H1 (cell line): ENCODE measurements around the gene NUP88. TPM values are rescaled to one million over a fixed set of nuclear protein-coding genes. Genes with fewer than 3 reads are reported as not detected.

ENCODE experiments used
- CTCF ChIA-PET: fragments of 300-600 bp; sonication (Branson Sonifier 250); formaldehyde crosslinking; loops from one replicate; lab custom pipeline; 2021; ENCODE audit not compliant: partially characterized antibody; lab: Charles Lee
- POLR2A ChIA-PET: fragments of 300-600 bp; sonication (Branson Sonifier 250); formaldehyde crosslinking; loops from one replicate; lab custom pipeline; 2021; ENCODE audit warnings: inconsistent platforms; ENCODE audit not compliant: partially characterized antibody; lab: Charles Lee
- DNase-seq, 2 experiments: peaks; one replicate each; pipeline versions ENCODE4 v3.0.0 to v3.0.0-alpha.2; 2010 to 2022; ENCODE audit warnings: low spot score in 2 of 2, low read depth in 1 of 2, mixed read lengths in 1 of 2
- FAIRE-seq: peaks from 2 replicates; lab custom pipeline; 2011; peaks lifted over from hg19 to GRCh38; lab: Jason Lieb, UNC
- H2AFZ ChIP-seq: 2 replicates; pipeline ENCODE4 v1.8.1; 2012; ENCODE audit warnings: low read length, inconsistent platforms
- H2AK5ac ChIP-seq: 2 replicates; pipeline ENCODE4 v1.6.1; 2013; ENCODE audit warnings: low read depth, low read length
- H2BK120ac ChIP-seq: replicated peaks from 2 replicates; pipeline ENCODE3; 2013; ENCODE audit warnings: low read depth, low read length, inconsistent platforms
- H2BK12ac ChIP-seq: 2 replicates; pipeline ENCODE4 v1.6.1; 2013; ENCODE audit warnings: low read depth, low read length
- H2BK15ac ChIP-seq: 2 replicates; pipeline ENCODE4 v1.6.1; 2013; ENCODE audit warnings: low read length
- H2BK20ac ChIP-seq: 2 replicates; pipeline ENCODE4 v1.6.1; 2013; ENCODE audit warnings: low read length
- H2BK5ac ChIP-seq: 2 replicates; pipeline ENCODE4 v1.6.1; 2013; ENCODE audit warnings: low read depth, low read length
- H3K14ac ChIP-seq: 2 replicates; pipeline ENCODE4 v1.6.1; 2013; ENCODE audit warnings: inconsistent platforms; ENCODE audit not compliant: insufficient read length
- H3K18ac ChIP-seq: 2 replicates; pipeline ENCODE4 v1.6.1; 2013; ENCODE audit warnings: low read length; ENCODE audit errors: extremely low read depth
- H3K23ac ChIP-seq: 2 replicates; pipeline ENCODE4 v1.6.1; 2013; ENCODE audit warnings: inconsistent platforms; ENCODE audit not compliant: insufficient read length
- H3K23me2 ChIP-seq: 2 replicates; pipeline ENCODE4 v1.6.1; 2013; ENCODE audit warnings: low read depth, low read length
- H3K27ac ChIP-seq: 2 replicates; pipeline ENCODE4 v1.6.1; 2011; ENCODE audit warnings: low read depth, low read length, inconsistent platforms
- H3K27me3 ChIP-seq, 4 experiments: replicated peaks in 1 of 4; 1 replicate in 1 of 4; 2 replicates in 3 of 4; pipeline versions ENCODE4 v1.6.1 to v1.8.1; 2011 to 2013; ENCODE audit warnings: low read length in 3 of 4, mild to moderate bottlenecking in 3 of 4, inconsistent platforms in 2 of 4, mixed read lengths in 2 of 4, moderate library complexity in 1 of 4; ENCODE audit not compliant: control insufficient read depth in 3 of 4, insufficient read depth in 3 of 4; ENCODE audit errors: extremely low read depth in 1 of 4
- H3K36me3 ChIP-seq, 4 experiments: 2 replicates each; pipeline versions ENCODE4 v1.6.1 to v1.8.1; 2011 to 2013; ENCODE audit warnings: mild to moderate bottlenecking in 4 of 4, low read length in 3 of 4, moderate library complexity in 2 of 4, control low read depth in 1 of 4, inconsistent platforms in 1 of 4; ENCODE audit not compliant: insufficient read depth in 4 of 4, control insufficient read depth in 2 of 4
- H3K4ac ChIP-seq: replicated peaks from 2 replicates; pipeline ENCODE3; 2013; ENCODE audit warnings: low read length, low read depth, mixed read lengths, inconsistent platforms; ENCODE audit not compliant: insufficient read length
- H3K4me1 ChIP-seq, 4 experiments: replicated peaks in 1 of 4; 1 replicate in 1 of 4; 2 replicates in 3 of 4; pipeline versions ENCODE4 v1.6.1 to v1.8.1; 2011 to 2013; ENCODE audit warnings: low read length in 3 of 4, inconsistent platforms in 2 of 4, mixed read lengths in 1 of 4; ENCODE audit not compliant: insufficient read depth in 4 of 4, control insufficient read depth in 3 of 4
- H3K4me2 ChIP-seq, 2 experiments: 2 replicates each; pipeline versions ENCODE4 v1.6.1 to v1.8.1; 2011 to 2013; ENCODE audit warnings: low read depth in 2 of 2, low read length in 2 of 2, control low read depth in 1 of 2, inconsistent platforms in 1 of 2, mild to moderate bottlenecking in 1 of 2; ENCODE audit not compliant: insufficient read depth in 1 of 2
- H3K4me3 ChIP-seq, 4 experiments: fragments of 200-600, 300-600 bp in 1 of 4; sonication (generic), shearing (Covaris generic), sonication (Bioruptor Twin) in 1 of 4; 2 replicates each; pipeline versions ENCODE4 v1.5.1 to v1.8.1; 2011 to 2016; ENCODE audit warnings: low read length in 4 of 4, low read depth in 3 of 4, control low read depth in 2 of 4, inconsistent platforms in 2 of 4, mild to moderate bottlenecking in 2 of 4, mixed read lengths in 1 of 4, moderate library complexity in 1 of 4; ENCODE audit not compliant: insufficient read depth in 2 of 4; ENCODE audit errors: extremely low read depth in 1 of 4
- H3K56ac ChIP-seq: replicated peaks from 2 replicates; pipeline ENCODE3; 2013; ENCODE audit warnings: low read depth, mild to moderate bottlenecking, mixed read lengths, low read length, inconsistent platforms; ENCODE audit not compliant: insufficient read length
- H3K79me1 ChIP-seq: 2 replicates; pipeline ENCODE4 v1.6.1; 2013; ENCODE audit warnings: low read depth, low read length, control low read depth
- H3K79me2 ChIP-seq, 2 experiments: 2 replicates each; pipeline versions ENCODE4 v1.6.1 to v1.8.1; 2012 to 2013; ENCODE audit warnings: low read length in 2 of 2, mild to moderate bottlenecking in 2 of 2, inconsistent platforms in 1 of 2; ENCODE audit not compliant: insufficient read depth in 2 of 2, control insufficient read depth in 1 of 2
- H3K9ac ChIP-seq, 4 experiments: replicated peaks in 1 of 4; 1 replicate in 1 of 4; 2 replicates in 3 of 4; pipeline versions ENCODE4 v1.6.1 to v1.8.1; 2011 to 2013; ENCODE audit warnings: low read depth in 3 of 4, low read length in 3 of 4, control low read depth in 2 of 4, mild to moderate bottlenecking in 2 of 4, moderate library complexity in 2 of 4, inconsistent platforms in 1 of 4; ENCODE audit errors: extremely low read depth in 1 of 4
- H3K9me3 ChIP-seq, 2 experiments: 2 replicates each; pipeline versions ENCODE4 v1.6.1 to v1.8.1; 2012 to 2013; ENCODE audit warnings: mild to moderate bottlenecking in 2 of 2, moderate library complexity in 2 of 2, control low read depth in 1 of 2, inconsistent platforms in 1 of 2, low read depth in 1 of 2, low read length in 1 of 2, mixed read lengths in 1 of 2; ENCODE audit not compliant: insufficient read depth in 2 of 2
- H4K20me1 ChIP-seq, 2 experiments: replicated peaks in 1 of 2; 2 replicates each; pipeline versions ENCODE3 to v1.8.1; 2011 to 2013; ENCODE audit warnings: inconsistent platforms in 2 of 2, low read length in 2 of 2, mild to moderate bottlenecking in 1 of 2; ENCODE audit not compliant: insufficient read depth in 2 of 2, control insufficient read depth in 1 of 2
- H4K5ac ChIP-seq: 2 replicates; pipeline ENCODE4 v1.6.1; 2013; ENCODE audit warnings: low read length, low read depth, mixed read lengths, inconsistent platforms; ENCODE audit not compliant: insufficient read length
- H4K8ac ChIP-seq: 2 replicates; pipeline ENCODE4 v1.8.0; 2013; ENCODE audit warnings: mild to moderate bottlenecking, moderate library complexity, low read length, inconsistent platforms; ENCODE audit not compliant: insufficient read depth; ENCODE audit errors: extremely low read depth
- H4K91ac ChIP-seq: replicated peaks from 2 replicates; pipeline ENCODE3; 2013; ENCODE audit warnings: low read length, mixed read lengths, inconsistent platforms; ENCODE audit not compliant: insufficient read length
- BCL11A ChIP-seq, 2 experiments: IDR thresholded peaks; one replicate each; pipeline ENCODE4 v1.6.1; 2011; ENCODE audit warnings: low read depth in 2 of 2, low read length in 2 of 2, mild to moderate bottlenecking in 2 of 2
- BRCA1 ChIP-seq: IDR thresholded peaks from 2 replicates; pipeline ENCODE4 v1.6.1; 2012; ENCODE audit warnings: low read depth, low read length, improper control_type of control experiment
- CREB1 ChIP-seq: IDR thresholded peaks from 2 replicates; pipeline ENCODE4 v1.6.1; 2012; ENCODE audit warnings: inconsistent platforms
- POLR2A ChIP-seq, 2 experiments: IDR thresholded peaks; 1 replicate in 1 of 2; 2 replicates in 1 of 2; pipeline ENCODE4 v1.6.1; 2011; ENCODE audit warnings: low read depth in 2 of 2, low read length in 2 of 2, mild to moderate bottlenecking in 2 of 2; ENCODE audit errors: control extremely low read depth in 1 of 2
- POLR2AphosphoS5 ChIP-seq: IDR thresholded peaks from 2 replicates; pipeline ENCODE4 v1.6.1; 2011; ENCODE audit warnings: low read depth, low read length
- SIRT6 ChIP-seq: IDR thresholded peaks from one replicate; pipeline ENCODE4 v1.7.1; 2012; ENCODE audit warnings: low read length, inconsistent platforms
- TAF1 ChIP-seq: IDR thresholded peaks from 2 replicates; pipeline ENCODE4 v1.6.1; 2011; ENCODE audit warnings: mild to moderate bottlenecking, low read depth, low read length
- WGBS, 2 experiments: shearing (Covaris generic) in 1 of 2; methylation state at CpG; one replicate each; pipeline versions ENCODE4 v1.1.6 to v1.1.7; 2013 to 2015; ENCODE audit warnings: low lambda C conversion rate in 2 of 2, mixed read lengths in 2 of 2, inconsistent platforms in 1 of 2, low coverage in 1 of 2, missing lambda C conversion rate in 1 of 2; ENCODE audit not compliant: insufficient replicate concordance in 2 of 2, insufficient coverage in 1 of 2, insufficient read length in 1 of 2; ENCODE audit errors: extremely low coverage in 1 of 2, missing lambda C conversion rate in 1 of 2; 5-methylcytosine and 5-hydroxymethylcytosine counted together
- polyA plus RNA-seq, 7 experiments: library from polyadenylated mRNA; depleted of rRNA in 3 of 7; stranded (reverse) in 5 of 7; unstranded in 2 of 7; fragments of >200 nt in 5 of 7; fragments of 200-250 nt in 2 of 7; gene quantifications; 1 replicate in 5 of 7; 2 replicates in 1 of 7; 4 replicates in 1 of 7; pipeline versions ENCODE4 v1.2.1 to v1.2.3, GENCODE V29; 2011 to 2013; ENCODE audit warnings: missing spikeins in 2 of 7, mixed read lengths in 2 of 7
- total RNA-seq: library from RNA; stranded (reverse); fragmentation: NEBNext Ultra II Directional; extraction: Animal tissue kit (Norgen Biotek cat#: 25700); gene quantifications from 2 replicates; pipeline ENCODE4 v1.2.1, GENCODE V29; 2021

The NUP88 gene
- total and polyA plus RNA-seq, 2 of the 8 experiments (the other 6 are each of a cell fraction or from before 2014, with no cell fraction given), result 77.4 to 105 TPM

- no peak overlapping the region for H2BK120ac ChIP-seq
- H2AK5ac ChIP-seq, result no peak overlapping the region
- H3K79me2 ChIP-seq, result peaks cover 4 to 23% of the 10 kb centered on the region in 2 experiments; a peak in 3 of 4 replicates
- no peak overlapping the region for H2AFZ ChIP-seq
- peaks cover 8 to 24% of the 10 kb centered on the region in 2 experiments for H4K20me1 ChIP-seq
- H2BK20ac ChIP-seq, result no peak overlapping the region
- H3K79me1 ChIP-seq, result peaks cover 7% of the 10 kb centered on the region; the same call in 1 of the 2 replicates
- no peak overlapping the region for H3K4me2 ChIP-seq
- H3K9ac ChIP-seq, result no peak overlapping the region; a peak in 1 of 7 replicates
- no peaks in the 10 kb centered on the region for H3K23me2 ChIP-seq
- 93% methylated on average over 3 of the region's 3 CpGs; no CpG with 5 or more reads in 1 of the 2 experiments for WGBS, 2 experiments
- no peak overlapping the region for H4K8ac ChIP-seq
- TF ChIP-seq POLR2AphosphoS5 (peak; percentile 29; the same call in 1 of the 2 replicates), CREB1 (no peak), BRCA1 (no peak), POLR2A (IDR thresholded peaks at IDR 0.05; ENCODE audit: control extremely low read depth in 1 of 2, low read depth in 2 of 2, low read length in 2 of 2) (peak; percentile 45 to 59; a peak in 2 of 3 replicates), BCL11A (IDR thresholded peaks at IDR 0.05; ENCODE audit: low read depth in 2 of 2, low read length in 2 of 2) (no peak), SIRT6 (no peak), TAF1 (no peak)
- no peak overlapping the region for H3K23ac ChIP-seq
- DNase-seq (no peak), FAIRE-seq (no peak)
- ChIA-PET CTCF (interaction anchor here (1.3 to 2.7 kb wide), 4 partner anchors 12 to 24 kb away, joined by 3 to 9 read pairs (median 4); no protein-coding TSS in a partner anchor), POLR2A (interaction anchor here (0.6 to 21.2 kb wide), 10 partner anchors 3 to 1015 kb away, joined by 3 to 228 read pairs (median 11); partner anchors contain the start of genes C1QBP, DERL2, DHX33 and MIS12)
- H3K18ac ChIP-seq, result no peak overlapping the region
- no peak overlapping the region for H4K5ac ChIP-seq
- H3K14ac ChIP-seq, result no peak overlapping the region
- H3K4me3 ChIP-seq, result no peak overlapping the region
- no peak overlapping the region for H3K56ac ChIP-seq
- no peak overlapping the region for H4K91ac ChIP-seq
- H3K27ac ChIP-seq, result no peak overlapping the region
- H2BK15ac ChIP-seq, result no peak overlapping the region
- H3K36me3 ChIP-seq, result peaks cover 31 to 93% (median 76%) of the 10 kb centered on the region in 4 experiments
- H3K4ac ChIP-seq, result no peak overlapping the region
- no peaks in the 10 kb centered on the region for H3K27me3 ChIP-seq
- no peak overlapping the region for H2BK12ac ChIP-seq
- no peak overlapping the region for H2BK5ac ChIP-seq
- no peaks in the 10 kb centered on the region for H3K9me3 ChIP-seq
- no peaks in the 10 kb centered on the region for H3K4me1 ChIP-seq
Measured at GRCh38 chr17:5431949-5432556, 12.6 kb upstream of the NUP88 start.
